HG02970 (cell line): ENCODE data around the gene CIAO3.
"Not testable (repeated sequence)": the region's sequence is repeated elsewhere in the genome, so short reads cannot be mapped to it uniquely, and the experiment has no call there.

Source experiments
- ATAC-seq: cut with Tn5 transposase; IDR thresholded peaks from one replicate; pipeline ENCODE4 v1.9.1; 2021; ENCODE audit warnings: mild to moderate bottlenecking, moderate library complexity, moderate number of reproducible peaks; ENCODE audit not compliant: unreplicated experiment, low FRiP score

Gene CIAO3

GRCh38 chr16:700684-701584 lies 39.9 kb downstream of the CIAO3 start:
- no peak for ATAC-seq

GRCh38 chr16:698911-699671 lies 41.7 kb downstream of the CIAO3 start:
- ATAC-seq: no peak

- no peak for ATAC-seq
Measured at GRCh38 chr16:695355-696089, 45.3 kb downstream of the CIAO3 start.

- no peak for ATAC-seq
Measured at GRCh38 chr16:694863-695354, 45.9 kb downstream of the CIAO3 start.

GRCh38 chr16:694187-694862 lies 46.5 kb downstream of the CIAO3 start:
- ATAC-seq: no peak

- no peak for ATAC-seq
Measured at GRCh38 chr16:693766-694165, 47.0 kb downstream of the CIAO3 start.

- no peak for ATAC-seq
Measured at GRCh38 chr16:693364-693763, 47.4 kb downstream of the CIAO3 start.

- no peak for ATAC-seq
Measured at GRCh38 chr16:692356-693108, 48.3 kb downstream of the CIAO3 start.

GRCh38 chr16:691242-691641 lies 49.6 kb downstream of the CIAO3 start:
- not testable (repeated sequence) for ATAC-seq

GRCh38 chr16:689175-689897 lies 51.5 kb downstream of the CIAO3 start:
- ATAC-seq: no peak

GRCh38 chr16:687499-687898 lies 53.3 kb downstream of the CIAO3 start:
- no peak for ATAC-seq

- no peak for ATAC-seq
Measured at GRCh38 chr16:686459-687260, 54.1 kb downstream of the CIAO3 start.

- no peak for ATAC-seq
Measured at GRCh38 chr16:685967-686366, 54.8 kb downstream of the CIAO3 start.

GRCh38 chr16:684961-685696 lies 55.7 kb downstream of the CIAO3 start:
- ATAC-seq: no peak

GRCh38 chr16:684071-684794 lies 56.6 kb downstream of the CIAO3 start, which contains the start of gene JMJD8:
JMJD8 (minus strand) TSS chr16:684334; CDS start chr16:684319, 15 bp downstream.
- ATAC-seq: peak; percentile 67

GRCh38 chr16:683396-684070 lies 57.3 kb downstream of the CIAO3 start:
- no peak for ATAC-seq
